ENCODE results near the gene PCDHB16.
A peak's percentile ranks its signal among the peaks of the same experiment; 100 is the strongest.
"Not testable (repeated sequence)": the region's sequence is repeated elsewhere in the genome, so short reads cannot be mapped to it uniquely, and the experiment has no call there.

DNA sequence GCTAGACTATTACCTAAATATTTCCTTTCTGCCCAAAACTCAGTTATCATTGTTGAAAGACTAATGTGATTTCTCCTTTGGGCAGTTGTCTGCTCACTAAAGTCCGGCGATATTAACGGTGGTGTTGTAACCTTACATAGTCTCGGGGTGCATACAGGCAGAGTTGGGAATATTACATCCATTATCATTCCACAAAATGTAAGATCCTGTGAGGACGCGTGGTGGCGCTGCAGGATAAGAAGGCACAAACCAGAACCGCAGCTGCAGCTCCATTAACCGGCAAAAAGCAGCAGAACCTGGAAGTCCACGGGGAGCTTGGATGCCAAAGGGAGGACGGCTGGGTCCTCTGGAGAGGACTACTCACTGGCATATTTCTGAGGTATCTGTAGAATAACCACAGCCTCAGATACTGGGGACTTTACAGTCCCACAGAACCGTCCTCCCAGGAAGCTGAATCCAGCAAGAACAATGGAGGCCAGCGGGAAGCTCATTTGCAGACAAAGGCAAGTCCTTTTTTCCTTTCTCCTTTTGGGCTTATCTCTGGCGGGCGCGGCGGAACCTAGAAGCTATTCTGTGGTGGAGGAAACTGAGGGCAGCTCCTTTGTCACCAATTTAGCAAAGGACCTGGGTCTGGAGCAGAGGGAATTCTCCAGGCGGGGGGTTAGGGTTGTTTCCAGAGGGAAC lies 31.6 kb downstream of the PCDHB16 start, which contains the start of gene PCDHB13:
- TF ChIP-seq, protein P1, sequence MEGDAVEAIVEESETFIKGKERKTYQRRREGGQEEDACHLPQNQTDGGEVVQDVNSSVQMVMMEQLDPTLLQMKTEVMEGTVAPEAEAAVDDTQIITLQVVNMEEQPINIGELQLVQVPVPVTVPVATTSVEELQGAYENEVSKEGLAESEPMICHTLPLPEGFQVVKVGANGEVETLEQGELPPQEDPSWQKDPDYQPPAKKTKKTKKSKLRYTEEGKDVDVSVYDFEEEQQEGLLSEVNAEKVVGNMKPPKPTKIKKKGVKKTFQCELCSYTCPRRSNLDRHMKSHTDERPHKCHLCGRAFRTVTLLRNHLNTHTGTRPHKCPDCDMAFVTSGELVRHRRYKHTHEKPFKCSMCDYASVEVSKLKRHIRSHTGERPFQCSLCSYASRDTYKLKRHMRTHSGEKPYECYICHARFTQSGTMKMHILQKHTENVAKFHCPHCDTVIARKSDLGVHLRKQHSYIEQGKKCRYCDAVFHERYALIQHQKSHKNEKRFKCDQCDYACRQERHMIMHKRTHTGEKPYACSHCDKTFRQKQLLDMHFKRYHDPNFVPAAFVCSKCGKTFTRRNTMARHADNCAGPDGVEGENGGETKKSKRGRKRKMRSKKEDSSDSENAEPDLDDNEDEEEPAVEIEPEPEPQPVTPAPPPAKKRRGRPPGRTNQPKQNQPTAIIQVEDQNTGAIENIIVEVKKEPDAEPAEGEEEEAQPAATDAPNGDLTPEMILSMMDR (conservative IDR thresholded peaks at IDR 0.05): peak; percentile 49
- not testable (repeated sequence) for TF ChIP-seq EZH2 (IDR thresholded peaks at IDR 0.05; ENCODE audit: low read depth)

All from PC-9 (cell line).